GM18951 (cell line): ENCODE measurements around the gene NLRX1.
"Not testable (repeated sequence)": the region's sequence is repeated elsewhere in the genome, so short reads cannot be mapped to it uniquely, and the experiment has no call there.

Experiments
- POLR2A ChIP-seq: IDR thresholded peaks from 4 replicates; pipeline ENCODE4 v1.6.1; 2011; ENCODE audit warnings: mild to moderate bottlenecking; ENCODE audit not compliant: insufficient read length, insufficient read depth; ENCODE audit errors: extremely low read depth
- in situ Hi-C: fragments of 300-500 bp; cut with MboI; formaldehyde crosslinking; loops from one replicate; pipeline ENCODE4 v1.12.0; 2022; ENCODE audit warnings: low sequenced_read_pairs, mixed read lengths, inconsistent platforms; ENCODE audit not compliant: unreplicated experiment

The NLRX1 gene

DNA sequence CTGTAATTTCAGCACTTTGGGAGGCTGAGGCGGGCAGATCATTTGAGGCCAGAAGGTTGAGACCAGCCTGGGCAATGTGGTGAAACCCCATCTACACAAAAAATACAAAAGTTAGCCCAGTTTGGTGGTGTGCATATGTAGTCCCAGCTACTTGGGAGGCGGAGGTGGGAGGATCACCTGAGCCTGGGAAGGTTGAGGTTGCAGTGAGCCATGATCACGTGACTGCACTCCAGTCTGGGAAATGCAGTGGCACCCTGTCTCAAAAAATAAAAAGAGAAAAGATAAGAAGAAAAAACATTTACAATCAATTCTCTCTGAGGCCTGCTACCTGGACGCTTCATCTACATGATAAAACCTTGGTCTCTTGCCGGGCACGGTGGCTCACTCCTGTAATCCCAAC, 30.4 kb downstream of the NLRX1 start:
- in situ Hi-C loops = no loop called here
- no peak for TF ChIP-seq POLR2A

DNA sequence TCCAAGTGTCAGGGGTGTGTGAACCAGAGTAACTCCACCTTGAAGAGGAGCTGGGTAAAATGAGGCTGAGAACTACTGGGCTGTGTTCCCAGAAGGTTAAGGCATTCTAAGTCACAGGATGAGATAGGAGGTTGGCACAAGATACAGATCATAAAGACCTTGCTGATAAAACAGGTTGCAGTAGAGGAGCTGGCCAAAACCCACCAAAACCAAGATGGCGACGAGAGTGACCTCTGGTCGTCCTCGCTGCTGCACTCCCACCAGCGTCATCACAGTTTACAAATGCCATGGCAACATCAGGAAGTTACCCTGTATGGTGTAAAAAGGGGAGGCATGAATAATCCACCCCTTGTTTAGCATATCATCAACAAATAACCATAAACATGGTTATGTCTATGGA, 32.7 kb downstream of the NLRX1 start:
- in situ Hi-C loops = not testable (repeated sequence)

GRCh38 chr11:119202554-119202953, 34.0 kb downstream of the NLRX1 start:
- in situ Hi-C loops = no loop called here
- TF ChIP-seq POLR2A = no peak

DNA sequence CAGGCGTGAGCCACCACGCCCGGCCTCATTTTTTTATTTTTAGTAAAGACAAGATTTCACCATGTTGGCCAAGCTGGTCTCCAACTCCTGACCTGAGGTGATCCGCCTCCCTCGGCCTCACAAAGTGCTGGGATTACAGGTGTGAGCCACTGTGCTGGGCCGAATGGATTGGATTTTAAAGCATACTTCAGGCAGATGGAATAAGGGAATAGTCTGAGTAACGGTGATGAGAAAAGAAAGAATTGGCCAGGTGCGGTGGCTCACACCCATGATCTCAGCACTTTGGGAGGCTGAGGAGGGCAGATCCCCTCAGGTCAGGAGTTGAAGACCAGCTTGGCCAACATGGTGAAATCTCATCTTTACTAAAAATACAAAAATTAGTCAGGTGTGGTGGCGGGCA, 35.5 kb downstream of the NLRX1 start:
- in situ Hi-C loops = no loop called here
- TF ChIP-seq POLR2A = no peak

- TF ChIP-seq POLR2A = no peak
- in situ Hi-C loops = no loop called here
Measured at GRCh38 chr11:119205080-119205479, 36.6 kb downstream of the NLRX1 start.

DNA sequence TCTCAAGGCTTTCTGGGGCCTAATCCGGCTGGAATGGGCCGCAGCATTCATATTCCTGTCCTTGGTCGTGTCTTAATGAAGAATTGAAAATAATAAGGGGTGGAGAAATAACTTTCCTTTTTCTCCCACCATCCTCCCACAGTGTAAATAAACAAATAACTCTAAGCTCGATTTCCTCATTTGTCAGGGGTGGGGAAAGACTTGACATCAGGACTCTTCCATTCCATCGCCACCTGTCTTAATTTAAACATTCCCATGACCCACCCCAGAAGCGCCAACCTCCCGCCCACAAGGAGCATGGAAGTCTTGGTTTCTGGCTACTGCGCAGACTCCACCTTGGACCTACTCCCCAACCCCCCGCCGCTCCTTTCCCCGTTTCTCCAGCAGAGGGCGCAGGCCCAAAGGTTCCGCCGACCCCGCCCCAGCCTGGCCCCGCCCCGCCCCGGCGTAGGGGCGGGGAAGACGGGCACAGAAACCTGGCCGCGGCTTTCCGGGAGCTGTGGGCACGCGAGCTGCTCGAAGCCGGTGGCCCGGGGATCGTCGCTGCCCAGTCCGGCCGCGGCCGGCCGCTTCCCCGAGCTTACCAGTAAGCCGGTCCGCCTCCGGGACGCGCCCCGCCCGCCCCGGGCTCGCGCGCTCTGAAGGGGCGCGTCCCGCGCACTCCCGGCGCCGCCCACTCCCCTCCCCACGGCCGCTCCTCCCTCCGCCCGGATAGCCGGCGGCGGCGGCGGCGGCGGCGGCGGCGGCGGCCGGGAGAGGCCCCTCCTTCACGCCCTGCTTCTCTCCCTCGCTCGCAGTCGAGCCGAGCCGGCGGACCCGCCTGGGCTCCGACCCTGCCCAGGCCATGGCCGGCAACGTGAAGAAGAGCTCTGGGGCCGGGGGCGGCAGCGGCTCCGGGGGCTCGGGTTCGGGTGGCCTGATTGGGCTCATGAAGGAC, 37.3 kb downstream of the NLRX1 start, which contains the start of gene CBL:
TSS of gene CBL (plus strand) at position 766 of the 937 bp plus-strand sequence. CDS start at position 845, 79 bp downstream.
- peak; percentile 64 for TF ChIP-seq POLR2A
- in situ Hi-C loops = no loop called here

DNA sequence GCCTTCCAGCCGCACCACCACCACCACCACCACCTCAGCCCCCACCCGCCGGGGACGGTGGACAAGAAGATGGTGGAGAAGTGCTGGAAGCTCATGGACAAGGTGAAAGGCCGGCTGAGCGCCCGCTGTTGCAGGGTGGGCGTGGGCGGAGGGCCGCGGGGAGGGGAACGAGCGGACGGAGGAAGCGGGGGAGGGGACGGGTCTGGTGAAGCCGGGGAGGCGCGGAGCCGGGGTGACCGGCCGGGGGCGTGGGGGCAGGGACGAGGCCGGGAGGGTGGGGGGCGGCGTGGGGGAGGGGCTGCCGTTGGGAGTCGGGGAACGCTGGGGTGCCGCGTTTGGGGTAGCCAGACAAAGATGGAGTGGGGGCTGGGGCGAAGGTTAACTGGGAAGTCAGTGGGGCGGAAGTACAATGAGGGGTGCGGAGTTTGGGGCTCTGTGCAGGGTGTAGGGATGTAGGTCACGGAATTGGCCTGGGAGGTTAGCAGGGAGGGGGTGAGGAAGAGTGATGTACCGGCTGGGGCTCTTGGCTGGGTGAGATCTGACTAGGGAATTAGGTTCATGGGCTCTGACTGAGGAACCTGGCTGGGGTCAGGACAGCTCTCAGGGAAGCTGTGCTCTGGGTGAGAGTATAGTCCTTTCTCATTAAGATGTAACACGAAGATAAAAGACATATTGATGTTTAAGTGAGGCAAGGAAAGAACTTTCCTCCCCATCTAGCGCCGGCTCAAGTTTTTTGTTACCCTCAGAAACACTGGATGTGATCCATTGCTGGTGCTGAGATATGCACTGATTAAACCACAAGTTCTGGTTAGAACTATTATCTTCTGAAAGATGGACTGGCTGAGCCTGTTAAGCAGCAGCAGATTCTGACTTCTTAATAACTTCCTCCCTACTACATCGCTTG, 38.2 kb downstream of the NLRX1 start:
- TF ChIP-seq POLR2A = no peak
- in situ Hi-C loops = no loop called here

- in situ Hi-C loops = no loop called here
- no peak for TF ChIP-seq POLR2A
Measured at GRCh38 chr11:119207415-119207960, 39.0 kb downstream of the NLRX1 start.

DNA sequence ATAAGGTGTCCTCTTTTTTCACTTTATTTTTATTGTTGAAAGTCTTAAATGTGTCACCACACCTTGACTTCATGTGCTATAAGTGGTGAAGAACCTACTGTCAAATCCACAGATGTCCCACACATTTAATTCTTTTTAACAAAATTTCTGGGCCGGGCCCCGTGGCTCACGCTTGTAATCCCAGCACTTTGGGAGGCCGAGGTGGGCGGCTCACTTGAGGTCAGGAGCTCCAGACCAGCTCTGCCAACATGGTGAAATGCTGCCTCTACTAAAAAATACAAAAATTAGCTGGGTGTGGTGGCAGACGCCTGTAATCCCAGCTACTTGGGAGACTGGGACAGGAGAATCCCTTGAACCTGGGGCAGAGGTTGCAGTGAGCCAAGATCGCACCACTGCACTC, 40.7 kb downstream of the NLRX1 start:
- in situ Hi-C loops = no loop called here
- no peak for TF ChIP-seq POLR2A

DNA sequence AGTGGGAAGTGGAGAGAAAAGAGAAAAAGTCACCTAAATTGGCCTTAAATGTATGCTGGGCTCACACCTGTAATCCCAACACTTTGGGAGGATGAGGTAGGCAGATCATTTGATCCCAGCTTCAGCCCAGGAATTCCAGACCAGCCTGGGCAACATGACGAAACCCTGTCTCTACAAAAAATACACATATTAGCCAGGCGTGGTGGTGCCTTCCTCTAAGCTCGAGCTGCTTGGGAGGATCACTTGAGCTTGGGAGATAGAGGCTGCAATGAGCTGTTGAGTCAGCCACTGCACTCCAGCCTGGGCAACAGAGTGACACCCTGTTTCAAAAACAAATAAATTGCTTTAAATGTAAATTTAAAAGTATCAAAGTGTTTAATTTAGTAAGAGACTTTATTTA, 41.5 kb downstream of the NLRX1 start:
- in situ Hi-C loops = no loop called here
- no peak for TF ChIP-seq POLR2A

GRCh38 chr11:119218141-119218878, 49.8 kb downstream of the NLRX1 start:
- in situ Hi-C loops = no loop called here
- TF ChIP-seq POLR2A = no peak

GRCh38 chr11:119222308-119222707, 53.8 kb downstream of the NLRX1 start:
- in situ Hi-C loops = no loop called here
- TF ChIP-seq POLR2A = no peak

DNA sequence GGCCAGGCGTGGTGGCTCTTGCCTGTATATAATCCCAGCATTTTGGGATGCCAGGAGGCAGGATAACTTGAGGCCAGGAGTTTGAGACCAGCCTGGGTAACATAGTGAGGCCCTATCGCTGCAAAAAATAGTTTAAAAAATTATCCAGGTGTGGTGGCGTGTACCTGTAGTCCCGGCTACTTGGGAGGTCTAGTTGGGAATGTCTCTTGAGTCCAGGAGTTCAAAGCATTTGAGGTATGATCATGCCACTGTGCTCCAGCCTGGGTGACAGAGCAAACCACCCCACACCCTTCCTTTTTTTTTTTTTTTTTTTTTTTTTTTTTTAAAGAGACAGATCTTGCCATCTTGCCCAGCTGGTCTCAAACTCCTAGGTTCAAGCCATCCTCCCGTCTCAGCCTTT, 54.4 kb downstream of the NLRX1 start:
- no peak for TF ChIP-seq POLR2A
- in situ Hi-C loops = no loop called here
